Mammary epithelial cell (primary cell): ENCODE measurements around the gene HPCAL1.

Source experiments
- CTCF ChIP-seq, 2 donors: IDR thresholded peaks in 1 of 2; conservative IDR thresholded peaks in 1 of 2; 2 replicates each; pipeline ENCODE4 v1.5.1; 2011 to 2012; ENCODE audit warnings: inconsistent platforms in 2 of 2, low read length in 2 of 2, mild to moderate bottlenecking in 2 of 2, control low read depth in 1 of 2, low read depth in 1 of 2; ENCODE audit not compliant: insufficient read depth in 1 of 2; ENCODE audit errors: extremely low read depth in 1 of 2
- EZH2 ChIP-seq: IDR thresholded peaks from 2 replicates; pipeline ENCODE4 v1.6.1; 2012; ENCODE audit warnings: low read length, inconsistent platforms, borderline replicate concordance

- TF ChIP-seq CTCF (conservative IDR thresholded peaks at IDR 0.05 in 1 of 2, IDR thresholded peaks at IDR 0.05 in 1 of 2; ENCODE audit: extremely low read depth in 1 of 2, insufficient read depth in 1 of 2, low read depth in 1 of 2, low read length in 2 of 2) (no peak), EZH2 (no peak)
Measured at GRCh38 chr2:10354399-10354798, 51.7 kb downstream of the HPCAL1 start.
